Neuronal stem cell (in vitro differentiated cells): ENCODE measurements around the gene PFDN1.

Experiments used
- DNase-seq: peaks from one replicate; pipeline ENCODE4 v3.0.0-alpha.2; 2013; ENCODE audit warnings: low spot score
- H2AFZ ChIP-seq: one replicate; pipeline ENCODE4 v1.6.1; 2013; ENCODE audit warnings: mild to moderate bottlenecking, low read length, inconsistent platforms
- H2AK5ac ChIP-seq: 2 replicates; pipeline ENCODE4 v1.6.1; 2013; ENCODE audit warnings: low read depth, mild to moderate bottlenecking, inconsistent platforms, low read length, moderate library complexity, mixed read lengths
- H2BK120ac ChIP-seq: 2 replicates; pipeline ENCODE4 v1.6.1; 2013; ENCODE audit warnings: low read depth, mild to moderate bottlenecking, inconsistent platforms, low read length, moderate library complexity, mixed read lengths
- H2BK12ac ChIP-seq: one replicate; pipeline ENCODE4 v1.6.1; 2013; ENCODE audit warnings: low read length, inconsistent platforms
- H2BK15ac ChIP-seq: 2 replicates; pipeline ENCODE4 v1.6.1; 2013; ENCODE audit warnings: mild to moderate bottlenecking, low read length, inconsistent platforms, mixed read lengths
- H2BK5ac ChIP-seq: one replicate; pipeline ENCODE4 v1.6.1; 2013; ENCODE audit warnings: inconsistent platforms, mild to moderate bottlenecking, low read length, moderate library complexity
- H3K14ac ChIP-seq: one replicate; pipeline ENCODE4 v1.6.1; 2013; ENCODE audit warnings: low read length, inconsistent platforms
- H3K18ac ChIP-seq: 2 replicates; pipeline ENCODE4 v1.6.1; 2013; ENCODE audit warnings: low read length, inconsistent platforms
- H3K23ac ChIP-seq: 2 replicates; pipeline ENCODE4 v1.6.1; 2013; ENCODE audit warnings: low read depth, mild to moderate bottlenecking, mixed read lengths, low read length, inconsistent platforms; ENCODE audit not compliant: poor library complexity
- H3K27ac ChIP-seq: replicated peaks from 3 replicates; pipeline ENCODE4 v1.5.1; 2013; ENCODE audit warnings: low read length, inconsistent platforms
- H3K27me3 ChIP-seq, 3 experiments: 2 replicates each; pipeline ENCODE4 v1.6.1; 2013; ENCODE audit warnings: low read length in 3 of 3, mild to moderate bottlenecking in 2 of 3, inconsistent platforms in 1 of 3, low read depth in 1 of 3, mixed read lengths in 1 of 3, moderate library complexity in 1 of 3; ENCODE audit not compliant: control insufficient read depth in 3 of 3, insufficient read depth in 3 of 3
- H3K36me3 ChIP-seq, 2 donors: replicated peaks in 1 of 2; 2 replicates each; pipeline ENCODE4 v1.6.1; 2013; ENCODE audit warnings: low read length in 2 of 2; ENCODE audit not compliant: control insufficient read depth in 2 of 2, insufficient read depth in 2 of 2
- H3K4ac ChIP-seq: 2 replicates; pipeline ENCODE4 v1.6.1; 2013; ENCODE audit warnings: inconsistent platforms, mild to moderate bottlenecking, low read length, moderate library complexity
- H3K4me1 ChIP-seq, 2 donors: 1 replicate in 1 of 2; 2 replicates in 1 of 2; pipeline ENCODE4 v1.6.1; 2013; ENCODE audit warnings: low read length in 2 of 2, low read depth in 1 of 2; ENCODE audit not compliant: control insufficient read depth in 2 of 2, insufficient read depth in 1 of 2
- H3K4me2 ChIP-seq: one replicate; pipeline ENCODE4 v1.6.1; 2013; ENCODE audit warnings: mild to moderate bottlenecking, low read length, inconsistent platforms; ENCODE audit not compliant: insufficient read depth, poor library complexity, severe bottlenecking
- H3K4me3 ChIP-seq, 2 donors: 2 replicates each; pipeline ENCODE4 v1.5.1; 2013; ENCODE audit warnings: low read length in 2 of 2, mild to moderate bottlenecking in 2 of 2, inconsistent platforms in 1 of 2, moderate library complexity in 1 of 2
- H3K79me1 ChIP-seq: one replicate; pipeline ENCODE4 v1.6.1; 2013; ENCODE audit warnings: low read depth, mild to moderate bottlenecking, inconsistent platforms, low read length, moderate library complexity
- H3K9ac ChIP-seq: one replicate; pipeline ENCODE4 v1.6.1; 2013; ENCODE audit warnings: mild to moderate bottlenecking, low read depth, low read length, inconsistent platforms; ENCODE audit not compliant: poor library complexity
- H3K9me3 ChIP-seq, 2 donors: replicated peaks in 1 of 2; 2 replicates each; pipeline versions ENCODE3 to v1.6.1; 2013; ENCODE audit warnings: low read length in 2 of 2, mild to moderate bottlenecking in 2 of 2, inconsistent platforms in 1 of 2, low read depth in 1 of 2, mixed read lengths in 1 of 2, moderate library complexity in 1 of 2; ENCODE audit not compliant: control insufficient read depth in 2 of 2, insufficient read depth in 1 of 2
- H4K8ac ChIP-seq: one replicate; pipeline ENCODE4 v1.6.1; 2013; ENCODE audit warnings: low read depth, mild to moderate bottlenecking, inconsistent platforms, low read length, moderate library complexity
- H4K91ac ChIP-seq: one replicate; pipeline ENCODE4 v1.6.1; 2013; ENCODE audit warnings: low read length, low read depth, mild to moderate bottlenecking, inconsistent platforms; ENCODE audit not compliant: poor library complexity
- WGBS, 2 donors: extraction: QIAGEN DNeasy Blood & Tissue Kit; methylation state at CpG; one replicate each; pipeline ENCODE4 v1.1.7; 2013; ENCODE audit warnings: missing lambda C conversion rate in 2 of 2, mixed read lengths in 1 of 2; ENCODE audit not compliant: insufficient read length in 2 of 2, insufficient replicate concordance in 1 of 2; ENCODE audit errors: extremely low coverage in 2 of 2; 5-methylcytosine and 5-hydroxymethylcytosine counted together

PFDN1 gene

DNA sequence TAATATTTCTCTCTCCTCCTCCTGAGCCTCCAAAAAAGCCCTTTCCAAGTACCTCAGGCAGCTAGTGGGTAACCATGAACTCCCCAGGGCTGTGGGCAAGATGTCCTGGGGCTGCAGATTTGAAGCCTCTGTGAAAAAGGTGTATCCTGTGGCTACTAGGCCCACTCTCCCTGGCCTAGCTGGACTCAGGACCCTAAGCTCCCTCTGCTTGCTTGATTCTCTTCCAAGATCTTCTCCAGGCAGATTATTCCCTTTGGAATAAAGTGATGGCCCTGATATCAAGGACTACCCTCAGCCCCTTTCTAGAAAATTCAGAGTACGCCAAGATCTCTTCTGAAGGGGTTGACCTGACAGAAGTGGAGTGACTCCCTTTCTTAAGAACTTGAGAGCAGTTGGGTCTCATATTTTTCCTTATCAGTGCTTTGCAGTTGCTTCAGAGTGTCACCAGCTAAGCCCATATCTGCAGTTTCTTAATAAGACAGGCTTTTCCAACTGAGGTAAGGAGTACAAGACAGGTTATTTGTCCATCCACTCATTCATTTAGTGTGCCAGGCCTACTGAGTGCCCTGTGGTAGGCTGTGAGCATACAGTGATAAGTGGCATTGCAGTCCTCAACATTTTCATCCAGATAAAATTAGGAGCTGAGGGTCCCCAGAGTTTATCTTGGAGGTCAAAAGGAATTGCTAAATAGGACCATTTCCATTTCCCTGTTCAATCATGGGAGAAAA, 85.4 kb downstream of the PFDN1 start:
- Histone ChIP-seq H3K79me1 (no peaks in the 10 kb centered on the region), H2BK15ac (no peak overlapping the region), H4K91ac (no peak overlapping the region), H3K14ac (no peak overlapping the region), H3K27me3 (no peaks in the 10 kb centered on the region), H2BK120ac (no peak overlapping the region), H2AK5ac (no peak overlapping the region), H3K36me3 (no peaks in the 10 kb centered on the region), H3K4ac (no peak overlapping the region), H3K4me1 (peaks cover 0 to 18% of the 10 kb centered on the region in 2 donors), H3K27ac (no peak overlapping the region), H2BK5ac (no peak overlapping the region), H3K9ac (no peak overlapping the region), H2AFZ (no peak overlapping the region), H3K23ac (no peak overlapping the region), H3K9me3 (no peaks in the 10 kb centered on the region), H3K4me2 (no peak overlapping the region), H4K8ac (no peak overlapping the region), H2BK12ac (no peak overlapping the region), H3K4me3 (no peak overlapping the region), H3K18ac (no peak overlapping the region)
- DNase-seq: no peak
- WGBS, 2 donors: no CpG with 5 or more reads among the region's 1 CpG

DNA sequence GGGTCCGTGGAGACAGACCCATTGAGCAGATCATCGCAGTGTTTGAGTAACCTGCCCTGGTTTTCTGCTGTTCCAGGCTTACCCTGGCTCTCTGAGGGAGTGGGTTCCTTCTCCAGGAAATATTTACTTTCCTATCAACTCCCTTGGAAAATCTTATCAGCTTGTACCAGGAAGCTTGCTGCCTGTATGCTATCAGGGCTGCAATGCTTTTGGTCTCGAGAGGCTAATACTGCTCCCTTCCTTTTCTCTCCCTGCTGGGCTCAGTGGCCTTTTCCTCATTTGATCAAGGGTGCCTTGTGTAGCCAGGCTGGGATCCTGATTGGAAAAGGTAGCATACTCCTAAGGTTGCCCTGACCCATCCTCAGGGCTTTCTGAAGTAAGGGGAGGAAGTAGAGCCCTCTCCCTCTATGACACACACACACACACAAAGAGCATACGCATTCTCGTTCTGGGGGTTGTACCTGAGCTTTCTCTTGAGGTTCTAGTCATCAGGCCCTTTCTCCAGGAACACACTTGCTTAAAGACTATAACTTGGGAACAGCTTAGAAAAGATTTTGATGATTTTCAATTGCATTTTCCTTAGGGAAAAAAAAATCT, 86.3 kb downstream of the PFDN1 start:
- Histone ChIP-seq H3K9ac (peak overlapping the region; percentile 22), H3K79me1 (no peaks in the 10 kb centered on the region), H3K4me1 (peaks cover 0 to 18% of the 10 kb centered on the region in 2 donors), H2BK5ac (no peak overlapping the region), H2AK5ac (no peak overlapping the region), H4K91ac (no peak overlapping the region), H3K4ac (no peak overlapping the region), H3K14ac (no peak overlapping the region), H2BK120ac (no peak overlapping the region), H3K27me3 (no peaks in the 10 kb centered on the region), H3K4me3 (no peak overlapping the region), H2BK12ac (no peak overlapping the region), H2BK15ac (no peak overlapping the region), H3K4me2 (no peak overlapping the region), H2AFZ (no peak overlapping the region), H3K9me3 (no peaks in the 10 kb centered on the region), H3K23ac (no peak overlapping the region), H3K18ac (no peak overlapping the region), H4K8ac (no peak overlapping the region), H3K27ac (no peak overlapping the region), H3K36me3 (no peaks in the 10 kb centered on the region)
- DNase-seq: no peak
- no CpG with 5 or more reads among the region's 5 CpGs for WGBS, 2 donors

DNA sequence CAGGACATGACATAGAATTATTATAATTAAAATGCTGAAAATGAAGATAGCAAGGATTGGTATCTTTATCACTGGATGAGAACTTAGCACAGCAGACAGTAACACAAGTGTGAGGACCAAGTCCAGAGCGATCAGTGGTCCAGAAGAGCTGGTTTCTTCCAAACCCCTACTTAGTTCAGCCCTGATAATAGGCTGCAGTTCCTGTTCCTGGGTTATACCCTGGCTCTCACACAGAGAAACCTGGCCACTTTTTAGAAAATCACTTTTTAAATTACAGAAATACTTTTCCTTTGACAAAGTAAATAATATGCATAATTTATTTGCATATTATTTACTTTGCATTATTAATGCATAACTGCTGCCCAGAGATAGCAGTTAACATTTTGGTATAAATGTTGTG, 87.6 kb downstream of the PFDN1 start:
- no peak overlapping the region for H4K8ac ChIP-seq
- H3K9me3 ChIP-seq: no peaks in the 10 kb centered on the region
- no peak overlapping the region for H3K4ac ChIP-seq
- no peak overlapping the region for H4K91ac ChIP-seq
- H2BK12ac ChIP-seq: no peak overlapping the region
- H2AFZ ChIP-seq: no peak overlapping the region
- H3K79me1 ChIP-seq: no peaks in the 10 kb centered on the region
- no peak overlapping the region for H3K4me3 ChIP-seq
- no CpG with 5 or more reads among the region's 1 CpG for WGBS, 2 donors
- H3K36me3 ChIP-seq: no peaks in the 10 kb centered on the region
- H3K27ac ChIP-seq: no peak overlapping the region
- no peak overlapping the region for H2BK120ac ChIP-seq
- no peaks in the 10 kb centered on the region for H3K27me3 ChIP-seq
- no peak overlapping the region for H3K4me2 ChIP-seq
- no peak overlapping the region for H2BK5ac ChIP-seq
- H3K18ac ChIP-seq: no peak overlapping the region
- H3K9ac ChIP-seq: no peak overlapping the region
- peaks cover 0 to 12% of the 10 kb centered on the region in 2 donors for H3K4me1 ChIP-seq
- H3K23ac ChIP-seq: no peak overlapping the region
- no peak overlapping the region for H2AK5ac ChIP-seq
- no peak overlapping the region for H2BK15ac ChIP-seq
- no peak overlapping the region for H3K14ac ChIP-seq
- no peak for DNase-seq

DNA sequence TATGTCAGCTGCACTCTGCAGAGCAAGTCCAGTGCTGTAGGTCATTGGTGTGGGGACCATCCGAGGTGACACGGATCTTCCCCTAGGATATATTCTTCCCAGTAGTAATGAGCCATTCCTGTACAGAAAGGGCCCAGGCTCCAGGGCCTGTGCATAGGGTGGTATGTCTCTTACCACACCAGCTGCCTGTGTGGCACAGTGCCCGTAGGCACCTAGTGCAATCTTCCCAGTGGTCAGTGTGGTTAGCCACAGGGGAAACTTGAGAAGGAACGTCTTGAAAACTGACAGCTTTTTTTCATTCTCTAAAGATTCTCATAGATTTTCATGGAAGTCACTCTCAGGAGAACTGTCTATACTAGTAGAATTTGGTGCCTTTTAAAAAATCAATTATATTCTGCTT, 88.1 kb downstream of the PFDN1 start:
- no peak overlapping the region for H3K14ac ChIP-seq
- no peak overlapping the region for H2BK12ac ChIP-seq
- H3K79me1 ChIP-seq: no peaks in the 10 kb centered on the region
- no peak overlapping the region for H3K4me3 ChIP-seq
- peaks cover 0 to 10% of the 10 kb centered on the region in 2 donors for H3K4me1 ChIP-seq
- H2BK15ac ChIP-seq: no peak overlapping the region
- no peak overlapping the region for H2AK5ac ChIP-seq
- H4K8ac ChIP-seq: no peak overlapping the region
- no peak overlapping the region for H3K4ac ChIP-seq
- H3K9me3 ChIP-seq: no peaks in the 10 kb centered on the region
- H2AFZ ChIP-seq: no peak overlapping the region
- H3K27ac ChIP-seq: no peak overlapping the region
- no peak overlapping the region for H3K18ac ChIP-seq
- H3K27me3 ChIP-seq: no peaks in the 10 kb centered on the region
- WGBS, 2 donors: no CpG with 5 or more reads among the region's 4 CpGs
- no peak overlapping the region for H3K9ac ChIP-seq
- no peak overlapping the region for H2BK120ac ChIP-seq
- no peak for DNase-seq
- H3K4me2 ChIP-seq: no peak overlapping the region
- no peak overlapping the region for H2BK5ac ChIP-seq
- H4K91ac ChIP-seq: no peak overlapping the region
- no peak overlapping the region for H3K23ac ChIP-seq
- no peaks in the 10 kb centered on the region for H3K36me3 ChIP-seq
